ENCODE measurements around the gene TOM1L2. TPM values are rescaled to one million over a fixed set of nuclear protein-coding genes. Genes with fewer than 3 reads are reported as not detected.
"Not testable (repeated sequence)": the region's sequence is repeated elsewhere in the genome, so short reads cannot be mapped to it uniquely, and the experiment has no call there.

Gene TOM1L2
- total and polyA plus RNA-seq, 9 donors, result 18.5 to 40.1 (median 30.2) TPM

GRCh38 chr17:17999364-18000029, 27.3 kb upstream of the TOM1L2 start:
- peaks cover 10% of the 10 kb centered on the region for H3K4me1 ChIP-seq (ENCODE audit: control insufficient read depth, insufficient read depth, low read length)
- H3K36me3 ChIP-seq (ENCODE audit: control insufficient read depth, insufficient read depth, low read length), result no peaks in the 10 kb centered on the region
- H3K9me3 ChIP-seq (replicated peaks; ENCODE audit: control insufficient read depth, low read depth, low read length), result no peaks in the 10 kb centered on the region
- no peak for DNase-seq
- no peaks in the 10 kb centered on the region for H3K27me3 ChIP-seq (ENCODE audit: control insufficient read depth, insufficient read depth, low read length)
- H3K4me3 ChIP-seq (ENCODE audit: low read length), result no peak overlapping the region
- H3K27ac ChIP-seq (ENCODE audit: low read length), result no peak overlapping the region
- 55% methylated on average over 3 of the region's 9 CpGs for WGBS (ENCODE audit: insufficient coverage)

GRCh38 chr17:17998934-17999333, 26.7 kb upstream of the TOM1L2 start:
- H3K36me3 ChIP-seq (ENCODE audit: control insufficient read depth, insufficient read depth, low read length), result no peaks in the 10 kb centered on the region
- 88% methylated on average over 8 of the region's 8 CpGs for WGBS (ENCODE audit: insufficient coverage)
- no peak for DNase-seq

GRCh38 chr17:17995887-17996286, 23.7 kb upstream of the TOM1L2 start:
- not testable (repeated sequence) for H3K27me3 ChIP-seq (ENCODE audit: control insufficient read depth, insufficient read depth, low read length); H3K4me1 ChIP-seq (ENCODE audit: control insufficient read depth, insufficient read depth, low read length); H3K36me3 ChIP-seq (ENCODE audit: control insufficient read depth, insufficient read depth, low read length); H3K4me3 ChIP-seq (ENCODE audit: low read length); DNase-seq; H3K27ac ChIP-seq (ENCODE audit: low read length); H3K9me3 ChIP-seq (replicated peaks; ENCODE audit: control insufficient read depth, low read depth, low read length)
- WGBS (ENCODE audit: insufficient coverage), result 90% methylated on average over 5 of the region's 8 CpGs

More at GRCh38 chr17:17998934-17999333, 26.7 kb upstream of the TOM1L2 start:
- H3K4me3 ChIP-seq (ENCODE audit: low read length), result no peak overlapping the region
- H3K27me3 ChIP-seq (ENCODE audit: control insufficient read depth, insufficient read depth, low read length), result no peaks in the 10 kb centered on the region
- no peaks in the 10 kb centered on the region for H3K9me3 ChIP-seq (replicated peaks; ENCODE audit: control insufficient read depth, low read depth, low read length)
- no peak overlapping the region for H3K27ac ChIP-seq (ENCODE audit: low read length)
- peaks cover 8% of the 10 kb centered on the region for H3K4me1 ChIP-seq (ENCODE audit: control insufficient read depth, insufficient read depth, low read length)

GRCh38 chr17:17994271-17995069, 22.3 kb upstream of the TOM1L2 start:
- no peaks in the 10 kb centered on the region for H3K9me3 ChIP-seq (replicated peaks; ENCODE audit: control insufficient read depth, low read depth, low read length)
- no peak for DNase-seq

GRCh38 chr17:17993852-17994251, 21.7 kb upstream of the TOM1L2 start:
- Histone ChIP-seq H3K4me1 (ENCODE audit: control insufficient read depth, insufficient read depth, low read length) (peaks cover 25% of the 10 kb centered on the region), H3K27me3 (ENCODE audit: control insufficient read depth, insufficient read depth, low read length) (no peaks in the 10 kb centered on the region), H3K36me3 (ENCODE audit: control insufficient read depth, insufficient read depth, low read length) (no peaks in the 10 kb centered on the region), H3K27ac (ENCODE audit: low read length) (no peak overlapping the region), H3K9me3 (replicated peaks; ENCODE audit: control insufficient read depth, low read depth, low read length) (no peaks in the 10 kb centered on the region), H3K4me3 (ENCODE audit: low read length) (no peak overlapping the region)
- DNase-seq, result no peak
- whole genome bisulfite sequencing (ENCODE audit: insufficient coverage), result 95% methylated on average over 11 of the region's 12 CpGs

More at GRCh38 chr17:17994271-17995069, 22.3 kb upstream of the TOM1L2 start:
- Histone ChIP-seq H3K36me3 (ENCODE audit: control insufficient read depth, insufficient read depth, low read length) (no peaks in the 10 kb centered on the region), H3K4me1 (ENCODE audit: control insufficient read depth, insufficient read depth, low read length) (peaks cover 20% of the 10 kb centered on the region), H3K4me3 (ENCODE audit: low read length) (no peak overlapping the region), H3K27ac (ENCODE audit: low read length) (no peak overlapping the region), H3K27me3 (ENCODE audit: control insufficient read depth, insufficient read depth, low read length) (no peaks in the 10 kb centered on the region)
- WGBS (ENCODE audit: insufficient coverage), result 38% methylated on average over 17 of the region's 18 CpGs

GRCh38 chr17:17993366-17993765, 21.2 kb upstream of the TOM1L2 start:
- WGBS (ENCODE audit: insufficient coverage), result no CpG with 5 or more reads among the region's 2 CpGs
- H3K27ac ChIP-seq (ENCODE audit: low read length), result no peak overlapping the region
- no peak for DNase-seq
- no peaks in the 10 kb centered on the region for H3K27me3 ChIP-seq (ENCODE audit: control insufficient read depth, insufficient read depth, low read length)
- H3K36me3 ChIP-seq (ENCODE audit: control insufficient read depth, insufficient read depth, low read length), result no peaks in the 10 kb centered on the region
- H3K9me3 ChIP-seq (replicated peaks; ENCODE audit: control insufficient read depth, low read depth, low read length), result no peaks in the 10 kb centered on the region
- no peak overlapping the region for H3K4me3 ChIP-seq (ENCODE audit: low read length)
- peaks cover 30% of the 10 kb centered on the region for H3K4me1 ChIP-seq (ENCODE audit: control insufficient read depth, insufficient read depth, low read length)

GRCh38 chr17:17990282-17990681, 18.1 kb upstream of the TOM1L2 start:
- no peak overlapping the region for H3K27ac ChIP-seq (ENCODE audit: low read length)
- H3K4me3 ChIP-seq (ENCODE audit: low read length), result no peak overlapping the region
- H3K4me1 ChIP-seq (ENCODE audit: control insufficient read depth, insufficient read depth, low read length), result peaks cover 32% of the 10 kb centered on the region
- H3K36me3 ChIP-seq (ENCODE audit: control insufficient read depth, insufficient read depth, low read length), result no peaks in the 10 kb centered on the region
- 73% methylated on average over 2 of the region's 2 CpGs for WGBS (ENCODE audit: insufficient coverage)
- no peaks in the 10 kb centered on the region for H3K9me3 ChIP-seq (replicated peaks; ENCODE audit: control insufficient read depth, low read depth, low read length)
- no peak for DNase-seq
- no peaks in the 10 kb centered on the region for H3K27me3 ChIP-seq (ENCODE audit: control insufficient read depth, insufficient read depth, low read length)

GRCh38 chr17:17989618-17990017, 17.4 kb upstream of the TOM1L2 start:
- Histone ChIP-seq H3K4me1 (ENCODE audit: control insufficient read depth, insufficient read depth, low read length) (peaks cover 30% of the 10 kb centered on the region), H3K27ac (ENCODE audit: low read length) (no peak overlapping the region), H3K9me3 (replicated peaks; ENCODE audit: control insufficient read depth, low read depth, low read length) (no peaks in the 10 kb centered on the region), H3K36me3 (ENCODE audit: control insufficient read depth, insufficient read depth, low read length) (no peaks in the 10 kb centered on the region), H3K27me3 (ENCODE audit: control insufficient read depth, insufficient read depth, low read length) (no peaks in the 10 kb centered on the region), H3K4me3 (ENCODE audit: low read length) (no peak overlapping the region)
- WGBS (ENCODE audit: insufficient coverage), result 87% methylated on average over 10 of the region's 10 CpGs
- no peak for DNase-seq

GRCh38 chr17:17989081-17989480, 16.9 kb upstream of the TOM1L2 start:
- Histone ChIP-seq H3K27me3 (ENCODE audit: control insufficient read depth, insufficient read depth, low read length) (no peaks in the 10 kb centered on the region), H3K9me3 (replicated peaks; ENCODE audit: control insufficient read depth, low read depth, low read length) (no peaks in the 10 kb centered on the region), H3K4me3 (ENCODE audit: low read length) (no peak overlapping the region), H3K4me1 (ENCODE audit: control insufficient read depth, insufficient read depth, low read length) (peaks cover 25% of the 10 kb centered on the region), H3K27ac (ENCODE audit: low read length) (no peak overlapping the region), H3K36me3 (ENCODE audit: control insufficient read depth, insufficient read depth, low read length) (no peaks in the 10 kb centered on the region)
- no peak for DNase-seq
- WGBS (ENCODE audit: insufficient coverage), result 86% methylated on average over 9 of the region's 9 CpGs

- Histone ChIP-seq H3K4me1 (ENCODE audit: control insufficient read depth, insufficient read depth, low read length) (peaks cover 23% of the 10 kb centered on the region), H3K36me3 (ENCODE audit: control insufficient read depth, insufficient read depth, low read length) (no peaks in the 10 kb centered on the region), H3K9me3 (replicated peaks; ENCODE audit: control insufficient read depth, low read depth, low read length) (no peaks in the 10 kb centered on the region), H3K4me3 (ENCODE audit: low read length) (no peak overlapping the region), H3K27ac (ENCODE audit: low read length) (no peak overlapping the region), H3K27me3 (ENCODE audit: control insufficient read depth, insufficient read depth, low read length) (no peaks in the 10 kb centered on the region)
- WGBS (ENCODE audit: insufficient coverage), result 59% methylated on average over 5 of the region's 7 CpGs
- peak; percentile 51 for DNase-seq
Observed at GRCh38 chr17:17988427-17988945, 16.3 kb upstream of the TOM1L2 start.
